Measurements from ENCODE around the gene ZNF316.

- no peak for TF ChIP-seq CTCF (IDR thresholded peaks at IDR 0.05; ENCODE audit: poor library complexity)
- no peak for TF ChIP-seq EZH2 (IDR thresholded peaks at IDR 0.05; ENCODE audit: borderline replicate concordance)
Observed at GRCh38 chr7:6653071-6654003, 16.2 kb downstream of the ZNF316 start.
